Fibroblast of villous mesenchyme (primary cell): ENCODE results near the gene SRXN1. TPM values are rescaled to one million over a fixed set of nuclear protein-coding genes. Genes with fewer than 3 reads are reported as not detected.

Experiments used
- DNase-seq: peaks from one replicate; pipeline ENCODE4 v3.0.0-alpha.2; 2010; ENCODE audit warnings: low read depth
- H3K4me3 ChIP-seq: 2 replicates; pipeline ENCODE4 v1.5.1; 2011; ENCODE audit warnings: low read depth, mild to moderate bottlenecking, low read length
- total RNA-seq: library from RNA; depleted of rRNA; stranded (reverse); fragments of >200 nt; gene quantifications from 2 replicates; pipeline ENCODE4 v1.2.3, GENCODE V29; 2012
- TF ChIP-seq, protein P1 (sequence below): IDR thresholded peaks from 2 replicates; pipeline ENCODE4 v1.5.1; 2012; ENCODE audit warnings: low read depth, mild to moderate bottlenecking, low read length; ENCODE audit not compliant: insufficient read depth

Gene SRXN1
- total RNA-seq, 1 donor: 35.4 TPM

- no peak overlapping the region for H3K4me3 ChIP-seq
- TF ChIP-seq, protein P1, sequence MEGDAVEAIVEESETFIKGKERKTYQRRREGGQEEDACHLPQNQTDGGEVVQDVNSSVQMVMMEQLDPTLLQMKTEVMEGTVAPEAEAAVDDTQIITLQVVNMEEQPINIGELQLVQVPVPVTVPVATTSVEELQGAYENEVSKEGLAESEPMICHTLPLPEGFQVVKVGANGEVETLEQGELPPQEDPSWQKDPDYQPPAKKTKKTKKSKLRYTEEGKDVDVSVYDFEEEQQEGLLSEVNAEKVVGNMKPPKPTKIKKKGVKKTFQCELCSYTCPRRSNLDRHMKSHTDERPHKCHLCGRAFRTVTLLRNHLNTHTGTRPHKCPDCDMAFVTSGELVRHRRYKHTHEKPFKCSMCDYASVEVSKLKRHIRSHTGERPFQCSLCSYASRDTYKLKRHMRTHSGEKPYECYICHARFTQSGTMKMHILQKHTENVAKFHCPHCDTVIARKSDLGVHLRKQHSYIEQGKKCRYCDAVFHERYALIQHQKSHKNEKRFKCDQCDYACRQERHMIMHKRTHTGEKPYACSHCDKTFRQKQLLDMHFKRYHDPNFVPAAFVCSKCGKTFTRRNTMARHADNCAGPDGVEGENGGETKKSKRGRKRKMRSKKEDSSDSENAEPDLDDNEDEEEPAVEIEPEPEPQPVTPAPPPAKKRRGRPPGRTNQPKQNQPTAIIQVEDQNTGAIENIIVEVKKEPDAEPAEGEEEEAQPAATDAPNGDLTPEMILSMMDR: no peak
- DNase-seq: no peak
These were observed 17.7 kb downstream of the SRXN1 start for GRCh38 chr20:635028-635892.

DNA sequence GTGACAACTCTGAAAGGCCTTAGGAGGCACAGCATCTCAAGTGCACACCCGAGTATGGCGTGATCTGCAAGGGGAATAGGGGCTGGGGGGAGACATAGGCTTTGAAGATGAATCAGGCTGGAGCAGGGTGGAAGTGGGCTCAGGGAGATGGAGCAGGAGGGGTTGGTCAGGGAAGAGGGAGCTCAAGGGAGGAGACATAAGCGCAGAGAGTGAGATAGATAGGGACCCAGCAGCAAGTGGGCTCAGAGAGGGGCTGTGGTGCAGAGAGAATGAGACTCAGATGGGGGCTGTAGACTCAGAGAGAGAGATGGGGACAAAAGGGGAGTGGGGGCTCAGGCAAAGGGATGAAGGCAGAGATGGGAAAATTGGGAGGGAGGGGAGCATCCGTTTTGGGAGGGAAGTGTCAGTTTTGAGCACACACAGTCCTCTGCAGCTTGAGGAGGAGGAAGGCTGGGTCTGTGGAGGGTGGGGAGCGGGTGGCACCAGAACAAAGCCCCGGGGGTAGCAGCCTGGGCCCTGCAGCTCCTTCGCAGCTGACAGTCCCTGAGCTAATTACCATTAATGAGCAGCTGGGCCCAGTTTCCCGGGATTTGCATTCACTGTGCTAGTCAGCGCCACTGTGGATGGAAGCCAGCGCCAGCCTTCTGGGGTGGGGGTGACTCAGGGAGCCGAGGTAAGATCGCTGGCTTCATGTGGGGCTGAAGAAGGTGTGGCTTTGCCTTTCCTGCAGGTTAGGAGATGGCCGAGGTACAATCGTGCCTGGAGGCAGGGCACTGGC, 18.7 kb downstream of the SRXN1 start:
- DNase-seq: no peak
- H3K4me3 ChIP-seq: no peak overlapping the region
- TF ChIP-seq, protein P1: no peak

DNA sequence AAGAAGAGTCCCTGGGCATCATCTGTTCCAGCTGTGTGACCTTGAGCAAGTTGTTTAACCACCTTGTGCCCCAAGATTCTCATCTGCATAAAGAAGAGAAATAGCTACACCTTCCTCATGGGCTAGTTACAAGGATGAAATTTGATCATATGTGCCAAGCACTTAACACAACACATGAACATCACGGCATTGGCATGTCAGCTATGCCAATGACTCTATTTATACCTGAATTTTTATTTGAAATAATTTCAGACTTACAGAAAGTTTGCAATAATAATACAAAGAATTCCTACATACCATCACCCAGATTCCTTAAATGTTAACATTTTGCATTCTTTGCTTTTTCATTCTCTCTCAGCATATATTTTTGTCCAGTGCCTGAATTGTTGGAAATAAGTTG, 21.9 kb downstream of the SRXN1 start:
- DNase-seq: no peak
- TF ChIP-seq, protein P1: no peak
- H3K4me3 ChIP-seq: no peak overlapping the region

- no peak overlapping the region for H3K4me3 ChIP-seq
- no peak for DNase-seq
- TF ChIP-seq, protein P1: no peak
These were observed 26.4 kb downstream of the SRXN1 start for GRCh38 chr20:626579-626978.

GRCh38 chr20:625360-625932, 27.6 kb downstream of the SRXN1 start:
- H3K4me3 ChIP-seq: no peak overlapping the region
- no peak for DNase-seq
- TF ChIP-seq, protein P1: no peak

GRCh38 chr20:623704-624103, 29.3 kb downstream of the SRXN1 start:
- TF ChIP-seq, protein P1: no peak
- no peak for DNase-seq

More at GRCh38 chr20:623704-624103, 29.3 kb downstream of the SRXN1 start:
- H3K4me3 ChIP-seq: no peak overlapping the region
